ENCODE results near the gene KCNQ4.

KCNQ4 gene

GRCh38 chr1:40798366-40799281 is 15.0 kb downstream of the KCNQ4 start:
- Histone ChIP-seq H3K27me3 (ENCODE audit: control insufficient read depth in 1 of 2, insufficient read depth in 2 of 2, low read length in 2 of 2) (no peaks in the 10 kb centered on the region), H3K4me3 (ENCODE audit: low read length in 2 of 2) (peak overlapping the region in 1 of 2 donors; percentile 55), H3K4me1 (ENCODE audit: control insufficient read depth, insufficient read depth, low read length) (peaks cover 77% of the 10 kb centered on the region), H3K9ac (ENCODE audit: low read length in 2 of 2) (peak overlapping the region in 1 of 2 donors; percentile 51), H3K27ac (ENCODE audit: low read length) (peak overlapping the region; percentile 80), H3K36me3 (ENCODE audit: control insufficient read depth in 2 of 2, insufficient read depth in 2 of 2, low read length in 2 of 2) (no peaks in the 10 kb centered on the region), H3K9me3 (ENCODE audit: control insufficient read depth in 2 of 2, low read length in 2 of 2) (no peaks in the 10 kb centered on the region)

- H3K27ac ChIP-seq (ENCODE audit: low read length) = peak overlapping the region; percentile 80
- no peaks in the 10 kb centered on the region for H3K36me3 ChIP-seq (ENCODE audit: control insufficient read depth in 2 of 2, insufficient read depth in 2 of 2, low read length in 2 of 2)
- H3K9ac ChIP-seq (ENCODE audit: low read length in 2 of 2) = peak overlapping the region in 1 of 2 donors; percentile 36
- H3K27me3 ChIP-seq (ENCODE audit: control insufficient read depth in 1 of 2, insufficient read depth in 2 of 2, low read length in 2 of 2) = no peaks in the 10 kb centered on the region
- H3K4me3 ChIP-seq (ENCODE audit: low read length in 2 of 2) = peak overlapping the region; percentile 4 to 55
- H3K9me3 ChIP-seq (ENCODE audit: control insufficient read depth in 2 of 2, low read length in 2 of 2) = no peaks in the 10 kb centered on the region
- H3K4me1 ChIP-seq (ENCODE audit: control insufficient read depth, insufficient read depth, low read length) = peaks cover 79% of the 10 kb centered on the region
Measured at GRCh38 chr1:40799351-40799867, 15.8 kb downstream of the KCNQ4 start.

- H3K27me3 ChIP-seq (ENCODE audit: control insufficient read depth in 1 of 2, insufficient read depth in 2 of 2, low read length in 2 of 2) = no peaks in the 10 kb centered on the region
- H3K36me3 ChIP-seq (ENCODE audit: control insufficient read depth in 2 of 2, insufficient read depth in 2 of 2, low read length in 2 of 2) = no peaks in the 10 kb centered on the region
- peak overlapping the region; percentile 78 to 87 for H3K9ac ChIP-seq (ENCODE audit: low read length in 2 of 2)
- no peaks in the 10 kb centered on the region for H3K9me3 ChIP-seq (ENCODE audit: control insufficient read depth in 2 of 2, low read length in 2 of 2)
- H3K4me1 ChIP-seq (ENCODE audit: control insufficient read depth, insufficient read depth, low read length) = peaks cover 79% of the 10 kb centered on the region
- peak overlapping the region; percentile 69 to 71 for H3K4me3 ChIP-seq (ENCODE audit: low read length in 2 of 2)
- peak overlapping the region; percentile 83 for H3K27ac ChIP-seq (ENCODE audit: low read length)
Measured at GRCh38 chr1:40801742-40802077, 18.1 kb downstream of the KCNQ4 start.

GRCh38 chr1:40802078-40802741 is 18.6 kb downstream of the KCNQ4 start:
- no peaks in the 10 kb centered on the region for H3K36me3 ChIP-seq (ENCODE audit: control insufficient read depth in 2 of 2, insufficient read depth in 2 of 2, low read length in 2 of 2)
- H3K27ac ChIP-seq (ENCODE audit: low read length) = peak overlapping the region; percentile 83
- H3K4me3 ChIP-seq (ENCODE audit: low read length in 2 of 2) = peak overlapping the region; percentile 69 to 71
- H3K9me3 ChIP-seq (ENCODE audit: control insufficient read depth in 2 of 2, low read length in 2 of 2) = no peaks in the 10 kb centered on the region
- peak overlapping the region; percentile 78 to 87 for H3K9ac ChIP-seq (ENCODE audit: low read length in 2 of 2)
- peaks cover 80% of the 10 kb centered on the region for H3K4me1 ChIP-seq (ENCODE audit: control insufficient read depth, insufficient read depth, low read length)
- H3K27me3 ChIP-seq (ENCODE audit: control insufficient read depth in 1 of 2, insufficient read depth in 2 of 2, low read length in 2 of 2) = no peaks in the 10 kb centered on the region

- H3K27ac ChIP-seq (ENCODE audit: low read length) = peak overlapping the region; percentile 83
- peaks cover 80% of the 10 kb centered on the region for H3K4me1 ChIP-seq (ENCODE audit: control insufficient read depth, insufficient read depth, low read length)
- no peaks in the 10 kb centered on the region for H3K36me3 ChIP-seq (ENCODE audit: control insufficient read depth in 2 of 2, insufficient read depth in 2 of 2, low read length in 2 of 2)
- no peaks in the 10 kb centered on the region for H3K27me3 ChIP-seq (ENCODE audit: control insufficient read depth in 1 of 2, insufficient read depth in 2 of 2, low read length in 2 of 2)
- no peaks in the 10 kb centered on the region for H3K9me3 ChIP-seq (ENCODE audit: control insufficient read depth in 2 of 2, low read length in 2 of 2)
- no peak overlapping the region for H3K9ac ChIP-seq (ENCODE audit: low read length in 2 of 2)
- peak overlapping the region; percentile 29 to 45 for H3K4me3 ChIP-seq (ENCODE audit: low read length in 2 of 2)
Measured at GRCh38 chr1:40802742-40803113, 19.1 kb downstream of the KCNQ4 start.

- Histone ChIP-seq H3K9me3 (ENCODE audit: control insufficient read depth in 2 of 2, low read length in 2 of 2) (no peaks in the 10 kb centered on the region), H3K9ac (ENCODE audit: low read length in 2 of 2) (no peak overlapping the region), H3K27me3 (ENCODE audit: control insufficient read depth in 1 of 2, insufficient read depth in 2 of 2, low read length in 2 of 2) (no peaks in the 10 kb centered on the region), H3K4me1 (ENCODE audit: control insufficient read depth, insufficient read depth, low read length) (peaks cover 79% of the 10 kb centered on the region), H3K27ac (ENCODE audit: low read length) (peak overlapping the region; percentile 83), H3K4me3 (ENCODE audit: low read length in 2 of 2) (no peak overlapping the region), H3K36me3 (ENCODE audit: control insufficient read depth in 2 of 2, insufficient read depth in 2 of 2, low read length in 2 of 2) (no peaks in the 10 kb centered on the region)
Measured at GRCh38 chr1:40803447-40803846, 19.9 kb downstream of the KCNQ4 start.

GRCh38 chr1:40803902-40804301 is 20.3 kb downstream of the KCNQ4 start:
- H3K9ac ChIP-seq (ENCODE audit: low read length in 2 of 2) = no peak overlapping the region
- H3K27me3 ChIP-seq (ENCODE audit: control insufficient read depth in 1 of 2, insufficient read depth in 2 of 2, low read length in 2 of 2) = no peaks in the 10 kb centered on the region
- H3K4me3 ChIP-seq (ENCODE audit: low read length in 2 of 2) = no peak overlapping the region
- no peaks in the 10 kb centered on the region for H3K36me3 ChIP-seq (ENCODE audit: control insufficient read depth in 2 of 2, insufficient read depth in 2 of 2, low read length in 2 of 2)
- H3K4me1 ChIP-seq (ENCODE audit: control insufficient read depth, insufficient read depth, low read length) = peaks cover 76% of the 10 kb centered on the region
- H3K27ac ChIP-seq (ENCODE audit: low read length) = peak overlapping the region; percentile 83
- no peaks in the 10 kb centered on the region for H3K9me3 ChIP-seq (ENCODE audit: control insufficient read depth in 2 of 2, low read length in 2 of 2)

GRCh38 chr1:40806240-40806639 is 22.7 kb downstream of the KCNQ4 start:
- H3K4me1 ChIP-seq (ENCODE audit: control insufficient read depth, insufficient read depth, low read length) = peaks cover 53% of the 10 kb centered on the region
- H3K27ac ChIP-seq (ENCODE audit: low read length) = peak overlapping the region; percentile 64

GRCh38 chr1:40806731-40807695 is 23.4 kb downstream of the KCNQ4 start:
- peak overlapping the region in 1 of 2 donors; percentile 36 for H3K9ac ChIP-seq (ENCODE audit: low read length in 2 of 2)
- peaks cover 45% of the 10 kb centered on the region for H3K4me1 ChIP-seq (ENCODE audit: control insufficient read depth, insufficient read depth, low read length)
- no peaks in the 10 kb centered on the region for H3K36me3 ChIP-seq (ENCODE audit: control insufficient read depth in 2 of 2, insufficient read depth in 2 of 2, low read length in 2 of 2)
- peak overlapping the region; percentile 3 to 35 for H3K4me3 ChIP-seq (ENCODE audit: low read length in 2 of 2)
- no peaks in the 10 kb centered on the region for H3K27me3 ChIP-seq (ENCODE audit: control insufficient read depth in 1 of 2, insufficient read depth in 2 of 2, low read length in 2 of 2)
- H3K27ac ChIP-seq (ENCODE audit: low read length) = peak overlapping the region; percentile 64
- H3K9me3 ChIP-seq (ENCODE audit: control insufficient read depth in 2 of 2, low read length in 2 of 2) = no peaks in the 10 kb centered on the region

More at GRCh38 chr1:40806240-40806639, 22.7 kb downstream of the KCNQ4 start:
- Histone ChIP-seq H3K36me3 (ENCODE audit: control insufficient read depth in 2 of 2, insufficient read depth in 2 of 2, low read length in 2 of 2) (no peaks in the 10 kb centered on the region), H3K27me3 (ENCODE audit: control insufficient read depth in 1 of 2, insufficient read depth in 2 of 2, low read length in 2 of 2) (no peaks in the 10 kb centered on the region), H3K9me3 (ENCODE audit: control insufficient read depth in 2 of 2, low read length in 2 of 2) (no peaks in the 10 kb centered on the region), H3K4me3 (ENCODE audit: low read length in 2 of 2) (no peak overlapping the region), H3K9ac (ENCODE audit: low read length in 2 of 2) (no peak overlapping the region)

- H3K4me3 ChIP-seq (ENCODE audit: low read length in 2 of 2) = no peak overlapping the region
Measured at GRCh38 chr1:40808002-40808401, 24.4 kb downstream of the KCNQ4 start.

More at GRCh38 chr1:40808002-40808401, 24.4 kb downstream of the KCNQ4 start:
- no peak overlapping the region for H3K9ac ChIP-seq (ENCODE audit: low read length in 2 of 2)
- no peaks in the 10 kb centered on the region for H3K36me3 ChIP-seq (ENCODE audit: control insufficient read depth in 2 of 2, insufficient read depth in 2 of 2, low read length in 2 of 2)
- H3K9me3 ChIP-seq (ENCODE audit: control insufficient read depth in 2 of 2, low read length in 2 of 2) = no peaks in the 10 kb centered on the region
- peaks cover 38% of the 10 kb centered on the region for H3K4me1 ChIP-seq (ENCODE audit: control insufficient read depth, insufficient read depth, low read length)
- peak overlapping the region; percentile 64 for H3K27ac ChIP-seq (ENCODE audit: low read length)
- no peaks in the 10 kb centered on the region for H3K27me3 ChIP-seq (ENCODE audit: control insufficient read depth in 1 of 2, insufficient read depth in 2 of 2, low read length in 2 of 2)
